GM19328 (cell line): ENCODE measurements around the gene HECTD1.
"Not testable (repeated sequence)": the region's sequence is repeated elsewhere in the genome, so short reads cannot be mapped to it uniquely, and the experiment has no call there.

Experiments used
- ATAC-seq: cut with Tn5 transposase; IDR thresholded peaks from one replicate; pipeline ENCODE4 v1.9.1; 2021; ENCODE audit warnings: mild to moderate bottlenecking, moderate library complexity; ENCODE audit not compliant: unreplicated experiment

Gene HECTD1

DNA sequence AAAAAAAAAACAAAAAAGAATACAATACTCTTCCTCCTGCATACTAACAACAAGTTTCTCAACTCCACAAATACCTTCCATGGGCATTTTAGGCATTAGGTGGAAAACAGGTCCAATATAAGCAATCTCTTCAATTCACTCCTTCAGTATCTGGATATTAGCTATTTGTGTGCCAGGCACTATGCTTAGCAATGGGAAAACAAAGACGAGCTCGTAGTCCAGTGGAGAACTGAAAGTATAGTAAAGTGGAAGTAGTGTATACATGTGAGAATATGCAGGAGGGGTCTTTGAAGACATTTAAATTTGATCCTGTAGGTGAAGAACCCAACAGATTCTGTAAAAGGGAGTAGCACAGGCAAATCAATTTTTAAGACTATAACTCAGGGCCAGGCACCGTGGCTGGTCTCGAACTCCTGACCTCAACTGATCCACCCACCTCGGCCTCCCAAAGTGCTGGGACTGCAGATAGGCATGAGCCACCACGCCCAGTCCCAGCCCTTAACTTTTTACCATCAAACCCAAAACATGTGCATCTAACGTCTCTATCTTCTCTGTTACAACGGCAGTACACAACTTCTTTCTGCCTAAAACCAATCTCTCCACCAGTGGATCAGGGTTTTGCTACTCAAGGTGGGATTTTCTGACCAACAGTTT lies 10.6 kb downstream of the HECTD1 start:
- ATAC-seq, result no peak

DNA sequence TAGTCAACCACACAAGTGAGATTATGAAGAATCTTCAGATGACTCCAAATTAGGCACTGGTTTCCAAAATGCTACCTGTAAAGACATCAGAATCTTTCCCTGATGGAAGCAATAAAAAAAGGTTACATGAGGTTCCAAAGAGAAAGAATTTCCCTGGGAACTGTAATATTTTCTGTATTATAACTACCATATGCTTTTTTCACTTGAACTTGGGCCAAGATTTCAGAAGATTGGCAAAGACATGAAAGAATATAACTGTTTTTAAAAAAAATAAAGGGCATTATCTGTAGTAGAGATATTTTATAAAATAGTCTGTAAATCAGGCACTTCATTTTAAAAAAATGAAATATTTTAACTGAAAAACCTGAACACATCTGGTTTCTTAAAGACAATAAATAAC lies 12.9 kb downstream of the HECTD1 start:
- ATAC-seq, result no peak

DNA sequence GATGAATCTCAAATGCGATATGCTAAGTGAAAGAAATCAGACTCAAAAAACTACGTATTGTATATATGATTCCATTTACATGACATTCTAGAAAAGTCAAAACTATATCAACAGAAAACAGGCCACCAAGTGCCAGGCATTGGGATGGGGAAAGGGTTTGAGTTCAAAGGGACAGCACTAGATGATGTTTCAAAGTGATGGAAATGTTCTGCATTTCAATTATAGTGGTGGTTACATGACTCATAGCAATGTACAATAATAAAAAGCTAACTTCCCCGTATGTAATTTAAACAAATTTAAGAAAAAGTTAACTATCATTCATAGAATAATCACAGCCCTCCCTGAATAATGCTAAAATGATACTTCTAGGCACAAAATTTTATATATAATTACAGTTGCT lies 13.5 kb downstream of the HECTD1 start:
- no peak for ATAC-seq

DNA sequence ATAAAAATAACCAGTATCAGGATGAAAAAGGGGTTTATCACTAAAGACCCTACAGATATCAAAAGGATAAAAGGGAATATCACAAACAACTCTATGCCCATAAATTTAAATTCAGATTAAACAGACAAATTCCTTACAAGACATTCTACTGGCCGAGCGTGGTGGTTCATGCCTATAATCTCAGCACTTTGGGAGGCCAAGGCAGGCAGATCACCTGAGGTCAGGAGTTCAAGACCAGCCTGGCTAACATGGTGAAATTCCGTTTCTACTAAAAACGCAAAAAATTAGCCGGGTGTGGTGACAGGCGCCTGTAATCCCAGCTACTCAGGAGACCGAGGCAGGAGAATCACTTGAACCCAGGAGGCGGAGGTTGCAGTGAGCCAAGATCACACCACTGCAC lies 15.0 kb downstream of the HECTD1 start:
- ATAC-seq, result not testable (repeated sequence)

DNA sequence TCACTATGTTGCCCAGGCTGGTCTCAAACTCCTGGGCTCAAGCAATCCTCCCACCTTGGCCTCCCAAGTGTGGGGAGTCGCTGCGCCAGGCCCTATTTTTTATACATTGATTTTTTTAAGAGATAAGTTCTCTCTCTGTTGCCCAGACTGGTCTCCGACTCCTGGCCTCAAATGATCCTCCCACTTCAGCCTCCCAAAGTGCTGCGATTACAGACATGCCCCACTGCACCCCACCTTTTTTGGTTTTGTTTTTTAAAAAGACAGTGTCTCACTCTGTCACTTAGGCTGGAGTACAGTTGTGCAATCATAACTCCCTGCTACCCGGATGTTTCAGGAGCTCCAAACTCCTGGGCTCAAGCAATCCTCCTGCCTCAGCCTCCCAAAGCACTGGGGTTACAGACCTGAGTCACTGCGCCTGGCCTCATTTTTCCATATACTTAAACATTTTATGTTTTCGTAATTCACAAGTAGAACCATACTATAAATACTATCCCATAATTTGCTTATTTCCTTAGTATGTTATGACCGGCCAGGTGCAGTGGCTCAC lies 16.8 kb downstream of the HECTD1 start:
- ATAC-seq, result no peak

DNA sequence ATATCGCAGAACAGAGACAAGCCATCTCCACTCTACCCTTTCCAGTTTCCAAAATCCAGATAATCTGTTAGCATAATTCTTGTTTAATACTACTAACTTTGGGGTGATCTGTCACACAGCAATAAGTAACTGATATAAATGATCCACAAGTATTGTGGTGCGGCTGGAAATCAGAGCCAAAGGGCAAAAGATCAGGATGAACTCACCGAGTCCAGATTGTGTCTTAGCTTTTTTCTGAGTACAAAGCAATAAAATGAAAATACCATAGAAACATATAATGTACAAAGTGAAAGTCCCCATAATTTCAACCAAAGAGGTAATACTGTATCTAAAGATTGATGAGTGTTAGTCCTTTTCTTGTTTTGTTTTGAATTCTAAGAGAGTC lies 17.4 kb downstream of the HECTD1 start:
- no peak for ATAC-seq

DNA sequence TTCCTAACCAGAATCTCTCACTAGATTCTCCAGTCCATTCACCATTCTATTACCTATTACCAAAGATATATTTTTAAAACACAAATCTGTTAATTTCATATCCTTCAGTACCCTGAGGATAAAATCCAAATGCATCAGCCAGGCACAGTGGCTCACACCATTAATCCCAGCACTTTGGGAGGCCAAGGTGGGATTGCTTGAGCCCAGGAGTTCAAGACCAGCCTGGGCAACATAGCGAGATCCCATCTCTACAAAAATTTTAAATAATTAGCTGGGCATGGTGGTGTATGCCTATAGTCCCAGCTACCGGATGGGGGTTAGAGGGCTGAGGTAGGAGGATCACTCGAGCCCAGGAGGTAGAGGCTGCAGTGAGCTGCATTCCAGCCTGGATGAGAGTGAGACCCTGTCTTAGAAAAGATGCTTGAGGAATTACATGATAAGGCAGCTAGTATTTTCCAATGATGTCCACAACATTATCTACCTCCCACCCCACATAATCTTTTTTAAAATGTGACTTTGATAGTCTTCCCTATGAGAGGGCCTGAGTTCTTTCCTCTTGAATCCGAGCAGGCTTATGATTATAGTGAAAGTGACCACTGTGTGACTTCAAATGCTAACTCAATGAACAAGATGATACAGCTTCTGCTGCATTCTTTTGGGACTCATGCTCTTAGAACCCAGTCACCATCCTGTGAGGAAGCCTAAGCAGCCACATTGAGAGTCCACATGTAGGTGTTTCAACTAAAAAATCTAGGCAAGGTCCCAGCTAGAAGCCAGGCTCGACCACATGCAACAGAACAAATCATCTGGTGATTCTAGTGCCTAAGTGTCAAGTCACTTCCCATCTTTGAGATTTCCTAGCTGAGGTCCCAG lies 18.0 kb downstream of the HECTD1 start:
- no peak for ATAC-seq

DNA sequence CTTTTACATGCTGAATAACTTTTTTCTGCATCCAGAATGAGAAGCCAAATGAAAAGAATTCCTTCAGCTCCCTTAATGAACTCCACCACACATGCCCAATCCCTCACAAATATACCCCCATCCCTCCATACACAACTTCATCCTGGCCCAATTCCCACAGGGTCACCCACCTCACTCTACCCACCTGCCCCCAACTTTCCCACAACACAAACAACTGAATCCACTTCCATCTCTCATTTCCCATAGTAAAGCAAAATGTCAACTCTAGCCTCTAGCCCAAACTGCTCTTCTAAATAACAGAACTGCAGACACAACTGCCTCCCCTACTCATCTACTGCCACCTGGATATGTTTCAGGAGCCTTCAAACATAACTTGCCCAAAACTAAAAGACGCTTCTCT lies 18.8 kb downstream of the HECTD1 start:
- no peak for ATAC-seq

DNA sequence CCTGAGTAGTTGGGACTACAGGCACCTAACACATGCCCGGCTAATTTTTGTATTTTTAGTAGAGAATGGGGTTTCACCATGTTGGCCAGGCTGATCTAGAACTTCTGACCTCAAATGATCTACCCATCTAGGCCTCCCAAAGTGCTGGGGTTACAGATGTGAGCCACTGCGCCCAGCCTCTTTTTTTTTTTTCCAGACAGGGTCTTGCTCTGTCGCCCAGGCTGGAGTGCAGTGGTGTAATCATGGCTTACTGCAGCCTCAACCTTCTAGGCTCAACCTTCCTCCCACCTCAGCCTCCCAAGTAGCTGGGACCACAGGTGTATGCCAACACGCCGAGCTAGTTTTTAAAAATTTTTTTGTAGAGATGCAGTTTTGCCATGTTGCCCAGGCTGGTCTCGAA lies 25.6 kb downstream of the HECTD1 start:
- not testable (repeated sequence) for ATAC-seq

DNA sequence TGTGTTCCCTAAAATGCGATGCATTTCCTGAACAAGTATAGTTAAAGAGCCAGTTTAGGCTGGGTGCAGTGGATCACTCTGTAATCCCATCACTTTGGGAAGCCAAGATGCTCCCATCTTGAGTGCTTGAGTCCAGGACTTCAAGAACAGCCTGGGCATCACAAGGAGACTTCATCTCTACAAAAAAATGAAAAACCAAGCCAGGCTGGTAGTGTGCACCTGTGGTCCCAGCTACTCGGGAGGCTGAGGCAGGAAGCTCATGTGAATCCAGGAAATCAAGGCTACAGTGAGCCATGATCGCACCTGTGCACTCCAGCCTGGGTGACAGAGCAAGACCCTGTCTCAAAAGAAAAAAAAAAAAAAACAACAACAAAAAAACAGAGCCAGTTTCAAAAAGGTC lies 26.3 kb downstream of the HECTD1 start:
- no peak for ATAC-seq

DNA sequence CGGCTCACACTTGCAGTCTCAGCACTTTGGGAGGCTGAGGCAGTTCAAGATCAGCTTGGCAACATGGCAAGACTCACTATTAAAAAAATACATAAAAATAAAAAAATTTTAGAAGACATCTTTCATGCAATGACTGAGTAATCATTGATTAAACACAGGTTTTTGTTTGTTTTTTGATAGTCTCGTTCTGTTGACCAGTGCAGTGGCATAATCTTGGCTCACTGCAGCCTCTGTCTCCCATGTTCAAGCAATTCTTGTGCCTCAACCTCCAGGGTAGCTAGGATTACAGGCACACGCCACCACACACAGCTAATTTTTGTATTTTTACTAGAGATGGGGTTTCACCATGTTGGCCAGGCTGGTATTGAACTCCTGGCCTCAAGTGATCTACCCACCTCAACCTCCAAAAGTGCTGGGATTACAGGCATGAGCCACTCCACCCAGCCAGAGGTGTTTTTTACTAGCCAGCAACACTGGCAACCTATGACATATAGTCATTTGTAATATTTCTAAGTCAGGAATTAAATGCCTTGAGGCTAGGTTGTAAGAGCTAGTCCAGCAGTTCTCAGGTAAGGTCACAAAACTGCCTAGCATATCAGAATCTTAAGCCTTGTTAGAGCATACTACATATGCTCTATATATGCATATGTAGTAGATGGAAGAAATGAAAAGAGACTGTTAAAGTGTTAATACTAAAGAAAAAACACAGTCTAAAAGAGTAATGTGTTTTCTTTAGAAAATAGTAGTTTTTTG lies 27.1 kb downstream of the HECTD1 start:
- ATAC-seq, result no peak

DNA sequence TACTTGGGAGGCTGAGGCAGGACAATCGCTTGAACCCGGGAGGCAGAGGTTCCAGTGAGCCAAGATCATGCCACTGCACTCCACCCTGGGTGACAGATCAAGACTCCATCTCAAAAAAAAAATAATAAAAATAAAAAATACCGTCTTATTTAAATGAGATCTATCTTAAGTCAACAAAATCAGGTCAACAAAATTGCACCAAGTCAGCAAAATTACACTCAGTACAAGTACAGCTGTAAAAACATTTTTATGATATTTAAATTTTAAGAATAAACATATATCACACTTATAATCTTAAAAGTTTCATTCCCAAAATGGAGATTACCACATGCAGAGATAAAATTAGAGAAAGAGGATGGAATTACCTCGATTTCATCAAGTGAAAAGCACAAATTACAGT lies 33.2 kb downstream of the HECTD1 start:
- ATAC-seq, result no peak

DNA sequence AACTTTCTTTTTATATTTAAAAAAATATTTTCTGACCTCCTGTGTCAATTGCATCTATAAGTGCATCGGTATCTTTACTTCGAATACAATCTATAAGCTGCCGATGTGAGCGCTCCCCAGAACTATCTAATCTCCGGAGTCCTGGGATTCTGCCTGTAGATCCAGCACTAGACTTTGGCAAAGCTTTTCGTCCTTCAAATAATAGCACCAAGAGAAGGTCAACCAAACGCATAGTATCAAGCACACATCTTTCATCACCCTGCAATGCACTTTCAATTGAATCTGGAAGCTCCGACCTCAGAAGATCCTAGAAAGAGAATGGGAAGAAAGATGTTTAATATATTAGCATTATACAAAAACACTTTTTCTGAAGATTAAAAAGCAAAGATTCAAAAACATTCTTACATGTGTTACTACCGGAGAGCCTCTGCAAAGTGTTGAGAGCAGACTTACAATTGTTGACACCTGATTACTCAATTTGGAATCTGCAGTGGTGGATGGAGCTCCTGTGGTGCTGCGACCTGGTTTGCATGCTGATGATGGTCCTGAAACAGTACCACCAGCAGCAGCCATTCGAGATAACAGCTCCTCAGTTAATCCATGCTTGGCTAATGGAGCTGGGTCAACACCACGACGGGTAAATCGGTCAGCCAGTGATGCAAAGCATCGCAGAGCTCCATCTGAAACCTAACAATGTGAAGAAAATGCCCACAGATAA lies 34.3 kb downstream of the HECTD1 start:
- ATAC-seq, result no peak

DNA sequence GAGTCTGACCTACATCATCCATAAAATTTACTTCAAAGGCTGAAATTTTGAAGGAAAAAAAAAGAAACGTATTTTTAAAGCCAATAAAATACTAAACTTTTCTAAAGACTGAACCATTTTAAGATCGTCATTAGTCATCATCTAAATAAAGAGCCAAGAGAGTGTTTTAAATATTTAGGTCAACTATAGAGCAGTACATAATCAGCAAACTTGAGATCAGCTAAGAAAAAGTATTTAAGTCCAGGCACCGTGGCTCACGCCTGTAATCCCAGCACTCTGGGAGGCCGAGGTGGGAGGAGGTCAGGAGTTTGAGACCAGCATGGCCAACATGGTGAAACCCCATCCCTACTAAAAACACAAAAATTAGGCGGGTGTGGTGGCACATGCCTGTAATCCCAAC lies 35.5 kb downstream of the HECTD1 start:
- ATAC-seq, result no peak

DNA sequence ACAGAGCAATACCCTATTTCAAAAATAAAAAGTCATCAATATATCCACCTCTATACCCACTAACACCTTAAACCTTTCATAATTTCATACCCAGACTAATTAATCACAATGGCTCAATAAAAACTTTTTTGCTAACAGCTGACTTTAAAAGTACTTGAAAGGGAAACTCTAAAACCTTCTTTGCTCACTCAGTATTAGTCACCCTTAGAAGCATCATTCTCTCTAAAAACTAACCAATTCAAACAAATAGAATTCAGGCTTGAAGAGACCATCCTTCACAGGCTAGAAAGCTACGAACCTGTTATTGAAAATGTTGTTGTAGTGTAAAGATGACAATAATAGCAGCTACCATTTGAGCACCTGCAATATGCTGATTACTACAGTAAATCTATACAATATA lies 37.2 kb downstream of the HECTD1 start:
- no peak for ATAC-seq

DNA sequence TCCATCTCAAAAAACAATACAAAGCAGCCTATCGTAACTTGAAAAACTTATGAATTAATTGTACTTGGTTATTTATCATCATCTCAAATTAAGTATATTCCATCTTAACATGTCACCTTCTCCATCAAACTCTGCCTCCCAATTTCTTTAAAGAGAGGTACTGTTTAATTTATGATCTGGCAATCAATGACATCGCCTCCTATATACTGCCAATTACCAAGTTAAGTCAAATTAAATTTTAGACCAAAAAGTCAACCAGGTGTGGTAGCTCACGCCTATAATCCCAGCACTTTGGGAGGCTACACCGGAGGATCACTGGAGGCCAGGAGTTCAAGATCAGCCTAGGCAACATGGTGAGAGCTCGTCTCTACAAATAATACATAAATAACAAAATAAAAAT lies 37.7 kb downstream of the HECTD1 start:
- no peak for ATAC-seq

DNA sequence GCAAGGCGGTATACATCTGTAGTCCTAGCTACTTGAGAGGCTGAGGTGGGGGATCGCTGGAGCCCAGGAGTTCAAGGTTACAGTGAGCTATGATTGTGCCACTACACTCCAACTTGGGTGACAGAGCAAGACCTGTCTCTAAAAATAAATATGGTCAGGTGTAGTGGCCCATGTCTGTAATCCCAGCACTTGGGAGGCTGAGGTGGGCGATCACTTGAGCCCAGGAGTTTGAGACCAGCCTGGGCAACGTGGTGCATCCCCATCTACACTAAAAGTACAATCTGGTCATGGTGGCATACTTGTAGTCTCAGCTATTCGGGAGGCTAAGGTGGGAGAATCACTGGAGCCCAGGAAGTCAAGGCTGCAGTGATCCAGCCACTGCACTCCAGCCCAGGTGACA lies 40.6 kb downstream of the HECTD1 start:
- no peak for ATAC-seq

DNA sequence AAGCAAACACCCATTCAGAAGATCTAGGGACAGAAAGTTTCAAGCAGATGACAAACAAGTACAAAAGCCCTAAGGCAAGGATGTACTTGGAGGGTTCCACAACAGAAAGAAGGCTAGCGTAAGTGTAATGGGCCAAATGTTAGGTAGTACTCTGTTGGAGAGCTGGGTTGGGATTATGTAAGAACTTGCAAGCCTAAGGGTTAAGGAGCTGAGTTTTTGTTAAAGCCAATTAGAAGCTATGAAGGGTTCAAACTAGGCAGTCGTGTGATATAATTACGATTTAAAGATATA lies 41.4 kb downstream of the HECTD1 start:
- no peak for ATAC-seq

DNA sequence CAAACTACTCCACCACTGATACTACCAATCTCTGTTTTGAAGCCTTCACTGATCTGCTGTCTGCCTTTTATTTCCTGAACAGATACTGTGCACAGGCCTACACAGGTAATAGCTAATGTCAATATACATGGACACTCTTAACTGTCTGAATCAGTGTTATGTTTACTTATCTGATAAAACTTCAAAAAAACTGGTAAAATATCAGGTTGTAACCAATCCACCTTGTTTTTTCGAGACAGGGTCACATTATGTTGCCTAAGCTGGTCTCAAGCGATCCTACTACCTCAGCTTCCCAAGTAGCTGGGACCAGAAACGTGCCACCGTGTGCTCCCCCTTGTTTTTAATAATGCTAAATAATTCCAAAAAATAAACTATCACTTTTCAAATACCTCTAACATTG lies 43.5 kb downstream of the HECTD1 start:
- no peak for ATAC-seq

DNA sequence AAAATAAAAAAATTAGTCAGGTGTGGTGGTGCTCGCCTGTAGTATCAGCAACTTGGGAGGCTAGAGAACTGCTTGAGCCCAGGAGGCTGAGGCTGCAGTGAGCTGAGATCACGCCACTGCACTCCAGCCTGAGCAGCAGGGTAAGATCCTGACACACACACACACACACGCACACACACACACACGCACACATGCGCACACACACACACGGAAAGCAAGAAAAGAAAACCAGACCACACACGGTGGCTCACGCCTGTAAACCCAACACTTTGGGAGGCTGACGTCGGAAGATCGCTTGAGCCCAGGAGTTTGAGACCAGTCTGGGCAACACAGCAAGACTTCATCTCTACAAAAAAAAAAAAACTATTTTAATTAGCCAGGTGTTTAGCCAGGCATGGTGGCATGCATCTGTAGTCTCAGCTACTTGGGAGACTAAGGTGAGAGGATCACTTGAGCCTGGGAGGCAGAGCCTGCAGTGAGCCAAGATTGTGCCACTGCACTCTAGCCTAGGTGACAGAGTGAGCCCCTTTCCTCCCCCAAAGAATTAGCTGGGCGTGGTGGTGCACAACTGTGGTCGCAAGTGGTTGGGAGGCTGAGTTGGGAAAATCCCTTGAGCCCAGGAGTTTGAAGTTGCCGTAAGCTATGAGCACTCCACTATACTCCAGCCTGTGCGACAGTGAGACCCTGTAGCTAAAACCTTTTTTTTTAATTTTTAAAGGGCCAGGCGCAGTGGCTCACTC lies 44.5 kb downstream of the HECTD1 start:
- ATAC-seq, result no peak
